B cell (primary cell): ENCODE data around the gene EIF4A2. TPM values are rescaled to one million over a fixed set of nuclear protein-coding genes. Genes with fewer than 3 reads are reported as not detected.

Experiments
- ATAC-seq: fragments of 200-7000 bp; cut with Tn5 transposase; one replicate; pipeline ENCODE4 v1.10.0; 2021; ENCODE audit warnings: low read depth, mild to moderate bottlenecking, moderate number of reproducible peaks, moderate library complexity
- CTCF ChIA-PET: fragments of 350-600 bp; sonication (Branson Sonifier 250); formaldehyde crosslinking; loops from one replicate; lab custom pipeline; 2021; ENCODE audit warnings: antibody characterized with exemption, inconsistent platforms; lab: Charles Lee
- POLR2A ChIA-PET: fragments of 350-600 bp; sonication (Branson Sonifier 250); formaldehyde crosslinking; loops from one replicate; lab custom pipeline; 2021; ENCODE audit warnings: antibody characterized with exemption; lab: Charles Lee
- DNase-seq: peaks from one replicate; pipeline ENCODE4 v3.0.0; 2013
- H2AFZ ChIP-seq: 2 replicates; pipeline ENCODE4 v1.6.1; 2012; ENCODE audit warnings: mild to moderate bottlenecking, low read depth, low read length; ENCODE audit not compliant: insufficient read depth, poor library complexity, severe bottlenecking
- H3K27ac ChIP-seq, 2 donors: 1 replicate in 1 of 2; 2 replicates in 1 of 2; pipeline ENCODE4 v1.5.1; 2012 to 2013; ENCODE audit warnings: low read length in 2 of 2, mild to moderate bottlenecking in 2 of 2, moderate library complexity in 1 of 2
- H3K27me3 ChIP-seq, 4 experiments: fragments of 200-600 bp in 1 of 4; sonication (generic) in 1 of 4; replicated peaks in 1 of 4; 1 replicate in 2 of 4; 2 replicates in 2 of 4; pipeline versions ENCODE4 v1.6.1 to v1.7.0; 2013 to 2016; ENCODE audit warnings: low read length in 3 of 4, mild to moderate bottlenecking in 2 of 4, mixed read lengths in 1 of 4, moderate library complexity in 1 of 4; ENCODE audit not compliant: insufficient read depth in 4 of 4, control insufficient read depth in 3 of 4; ENCODE audit errors: control extremely low read depth in 1 of 4
- H3K36me3 ChIP-seq, 2 experiments: replicated peaks in 1 of 2; 1 replicate in 1 of 2; 2 replicates in 1 of 2; pipeline versions ENCODE4 v1.6.1 to v1.7.1; 2013; ENCODE audit warnings: low read length in 1 of 2; ENCODE audit not compliant: insufficient read depth in 2 of 2, control insufficient read depth in 1 of 2; ENCODE audit errors: control extremely low read depth in 1 of 2, extremely low read depth in 1 of 2
- H3K4me1 ChIP-seq, 2 donors: fragments of 200-600 bp in 1 of 2; sonication (generic) in 1 of 2; 1 replicate in 1 of 2; 2 replicates in 1 of 2; pipeline versions ENCODE4 v1.5.1 to v1.6.1; 2013 to 2017; ENCODE audit warnings: low read length in 2 of 2; ENCODE audit not compliant: control insufficient read depth in 2 of 2, insufficient read depth in 2 of 2
- H3K4me2 ChIP-seq: replicated peaks from 2 replicates; pipeline ENCODE3; 2012; ENCODE audit warnings: mild to moderate bottlenecking, low read depth, low read length; ENCODE audit not compliant: poor library complexity, severe bottlenecking
- H3K4me3 ChIP-seq, 5 experiments: fragments of 200-600 bp in 1 of 5; sonication (generic) in 1 of 5; 1 replicate in 3 of 5; 2 replicates in 2 of 5; pipeline versions ENCODE4 v1.5.1 to v1.7.0; 2011 to 2016; ENCODE audit warnings: low read length in 4 of 5, mild to moderate bottlenecking in 4 of 5, low read depth in 2 of 5, control low read depth in 1 of 5, moderate library complexity in 1 of 5; ENCODE audit not compliant: insufficient read depth in 1 of 5; ENCODE audit errors: control extremely low read depth in 1 of 5, extremely low read depth in 1 of 5
- H3K79me2 ChIP-seq: fragments of 200-600 bp; sonication (generic); one replicate; pipeline ENCODE4 v1.6.0; 2016; ENCODE audit warnings: low read length; ENCODE audit not compliant: control insufficient read depth, insufficient read depth
- H3K9ac ChIP-seq: fragments of 200-600 bp; sonication (generic); 2 replicates; pipeline ENCODE4 v1.6.1; 2017; ENCODE audit warnings: mild to moderate bottlenecking, low read length, moderate library complexity
- H3K9me3 ChIP-seq, 3 donors: one replicate each; pipeline versions ENCODE4 v1.6.1 to v1.7.1; 2013; ENCODE audit warnings: low read length in 2 of 3; ENCODE audit not compliant: control insufficient read depth in 2 of 3, insufficient read depth in 1 of 3; ENCODE audit errors: control extremely low read depth in 1 of 3
- H4K20me1 ChIP-seq: 2 replicates; pipeline ENCODE4 v1.6.0; 2012; ENCODE audit warnings: mild to moderate bottlenecking, low read length; ENCODE audit not compliant: insufficient read depth, control insufficient read depth, poor library complexity, severe bottlenecking
- H3K27ac Mint-ChIP-seq: one replicate; pipeline ENCODE4 v1.8.0; 2021; ENCODE audit warnings: mixed read lengths
- H3K27me3 Mint-ChIP-seq: one replicate; pipeline ENCODE4 v1.8.0; 2021; ENCODE audit warnings: mixed read lengths
- H3K4me1 Mint-ChIP-seq: one replicate; pipeline ENCODE4 v1.8.0; 2021; ENCODE audit warnings: mixed read lengths
- H3K4me3 Mint-ChIP-seq: one replicate; pipeline ENCODE4 v1.8.0; 2021; ENCODE audit warnings: mixed read lengths
- H3K9me3 Mint-ChIP-seq: one replicate; pipeline ENCODE4 v1.8.0; 2022; ENCODE audit warnings: mixed read lengths; ENCODE audit not compliant: insufficient read depth
- EZH2 ChIP-seq: IDR thresholded peaks from 2 replicates; pipeline ENCODE4 v1.6.1; 2012; ENCODE audit warnings: borderline replicate concordance, low read depth, mild to moderate bottlenecking, moderate library complexity, low read length; ENCODE audit not compliant: insufficient read depth, poor library complexity, severe bottlenecking
- WGBS: methylation state at CpG from one replicate; pipeline ENCODE4 v1.1.5; 2013; ENCODE audit warnings: missing lambda C conversion rate; ENCODE audit not compliant: insufficient coverage; 5-methylcytosine and 5-hydroxymethylcytosine counted together
- intact Hi-C: fragments of 100-400 bp; cut with micrococcal nuclease; formaldehyde crosslinking; loops from one replicate; pipeline ENCODE4 v1.10.0; 2022
- polyA plus RNA-seq: library from polyadenylated mRNA; depleted of rRNA; stranded (reverse); fragments of >200 nt; gene quantifications from 2 replicates; pipeline ENCODE4 v1.2.3, GENCODE V29; 2012
- total RNA-seq, 2 donors: library from RNA; stranded (reverse); fragments of 120-200 nt in 1 of 2; gene quantifications; 1 replicate in 1 of 2; 2 replicates in 1 of 2; pipeline versions ENCODE4 v1.2.3 to v1.2.4, GENCODE V29; 2013 to 2022
- TF ChIP-seq, protein P1 (sequence below): fragments of 200-600 bp; IDR thresholded peaks from one replicate; pipeline ENCODE4 v1.8.0; 2022; ENCODE audit warnings: antibody characterized with exemption, mild to moderate bottlenecking

Gene EIF4A2
- total and polyA plus RNA-seq, 2 donors (not counting 1 experiment from before 2014, with no cell fraction given), result 506 to 547 TPM

DNA sequence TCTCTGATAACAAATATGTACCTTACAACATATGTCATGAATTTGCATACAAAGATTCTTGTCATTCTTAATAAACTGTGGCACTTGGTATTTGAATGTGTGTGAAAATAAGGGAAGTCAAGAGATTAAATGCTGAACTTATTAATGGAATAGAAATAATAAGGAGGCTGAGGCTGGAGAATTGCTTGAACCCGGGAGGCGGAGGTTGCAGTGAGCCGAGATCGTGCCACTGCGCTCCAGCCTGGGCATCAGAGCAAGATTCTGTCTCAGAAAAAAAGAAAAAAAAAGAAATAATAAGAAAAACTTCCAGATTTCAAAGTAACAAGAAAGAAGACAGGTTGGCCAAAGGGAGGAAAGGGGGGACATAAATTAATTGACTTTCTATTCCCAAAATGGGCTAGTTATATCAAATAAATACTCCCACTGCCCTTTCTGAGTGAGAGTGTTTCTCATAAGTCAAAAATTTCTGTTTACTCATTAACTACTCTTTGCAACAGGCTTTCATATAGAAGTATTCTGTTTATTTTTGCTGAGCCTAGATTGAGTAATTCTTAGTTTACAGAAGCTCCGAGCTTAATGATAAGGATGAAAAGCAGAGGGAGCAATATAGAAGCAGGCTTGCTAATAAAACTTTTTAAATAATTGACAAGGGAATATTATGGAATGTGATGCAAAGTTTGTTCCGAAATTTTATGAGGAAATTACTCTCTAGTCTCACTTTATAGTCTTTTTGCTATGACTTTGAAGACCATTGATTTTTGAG is 40.6 kb upstream of the EIF4A2 start:
- WGBS, result 100% methylated on average over 4 of the region's 7 CpGs
- no peak overlapping the region for H3K9ac ChIP-seq
- H3K27ac Mint-ChIP-seq, result no peak overlapping the region
- DNase-seq (no peak), ATAC-seq (no peak)
- POLR2A ChIA-PET, result no interaction called here
- H3K4me1 Mint-ChIP-seq, result peaks cover 4% of the 10 kb centered on the region
- no peak for TF ChIP-seq EZH2
- TF ChIP-seq, protein P1, sequence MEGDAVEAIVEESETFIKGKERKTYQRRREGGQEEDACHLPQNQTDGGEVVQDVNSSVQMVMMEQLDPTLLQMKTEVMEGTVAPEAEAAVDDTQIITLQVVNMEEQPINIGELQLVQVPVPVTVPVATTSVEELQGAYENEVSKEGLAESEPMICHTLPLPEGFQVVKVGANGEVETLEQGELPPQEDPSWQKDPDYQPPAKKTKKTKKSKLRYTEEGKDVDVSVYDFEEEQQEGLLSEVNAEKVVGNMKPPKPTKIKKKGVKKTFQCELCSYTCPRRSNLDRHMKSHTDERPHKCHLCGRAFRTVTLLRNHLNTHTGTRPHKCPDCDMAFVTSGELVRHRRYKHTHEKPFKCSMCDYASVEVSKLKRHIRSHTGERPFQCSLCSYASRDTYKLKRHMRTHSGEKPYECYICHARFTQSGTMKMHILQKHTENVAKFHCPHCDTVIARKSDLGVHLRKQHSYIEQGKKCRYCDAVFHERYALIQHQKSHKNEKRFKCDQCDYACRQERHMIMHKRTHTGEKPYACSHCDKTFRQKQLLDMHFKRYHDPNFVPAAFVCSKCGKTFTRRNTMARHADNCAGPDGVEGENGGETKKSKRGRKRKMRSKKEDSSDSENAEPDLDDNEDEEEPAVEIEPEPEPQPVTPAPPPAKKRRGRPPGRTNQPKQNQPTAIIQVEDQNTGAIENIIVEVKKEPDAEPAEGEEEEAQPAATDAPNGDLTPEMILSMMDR, result no peak
- no peak overlapping the region for H3K4me3 ChIP-seq
- CTCF ChIA-PET, result interaction anchor here (0.5 kb wide), 1 partner anchor 760 kb away, joined by 11 read pairs; no protein-coding TSS in a partner anchor
- no peaks in the 10 kb centered on the region for H3K4me1 ChIP-seq
- intact Hi-C loops, result no loop called here
- no peaks in the 10 kb centered on the region for H4K20me1 ChIP-seq
- H3K79me2 ChIP-seq, result no peaks in the 10 kb centered on the region
- H3K9me3 Mint-ChIP-seq, result no peaks in the 10 kb centered on the region
- no peaks in the 10 kb centered on the region for H3K9me3 ChIP-seq
- no peak overlapping the region for H3K4me3 Mint-ChIP-seq
- H3K36me3 ChIP-seq, result no peaks in the 10 kb centered on the region
- no peak overlapping the region for H3K27ac ChIP-seq
- H2AFZ ChIP-seq, result no peak overlapping the region
- H3K4me2 ChIP-seq, result no peak overlapping the region
- H3K27me3 Mint-ChIP-seq, result peaks cover 6% of the 10 kb centered on the region
- H3K27me3 ChIP-seq, result peaks cover 0 to 4% (median 0%) of the 10 kb centered on the region in 4 experiments

- Mint-ChIP-seq H3K27me3 (peaks cover 6% of the 10 kb centered on the region), H3K4me3 (no peak overlapping the region), H3K9me3 (no peaks in the 10 kb centered on the region), H3K27ac (no peak overlapping the region), H3K4me1 (peaks cover 4% of the 10 kb centered on the region)
- Histone ChIP-seq H3K36me3 (no peaks in the 10 kb centered on the region), H3K4me3 (no peak overlapping the region), H3K27ac (no peak overlapping the region), H3K9ac (no peak overlapping the region), H3K79me2 (no peaks in the 10 kb centered on the region), H3K9me3 (no peaks in the 10 kb centered on the region), H3K27me3 (peaks cover 0 to 4% (median 0%) of the 10 kb centered on the region in 4 experiments), H3K4me2 (no peak overlapping the region), H2AFZ (no peak overlapping the region), H3K4me1 (no peaks in the 10 kb centered on the region), H4K20me1 (no peaks in the 10 kb centered on the region)
- TF ChIP-seq, protein P1, result no peak
- no peak for TF ChIP-seq EZH2
- CTCF ChIA-PET, result no interaction called here
- WGBS, result no CpG with 5 or more reads among the region's 3 CpGs
- no peak for ATAC-seq
- POLR2A ChIA-PET, result no interaction called here
- intact Hi-C loops, result no loop called here
- DNase-seq, result no peak
Measured at GRCh38 chr3:186743666-186744065, 39.7 kb upstream of the EIF4A2 start.
